ENCODE results near the gene ITGB5.

DNA sequence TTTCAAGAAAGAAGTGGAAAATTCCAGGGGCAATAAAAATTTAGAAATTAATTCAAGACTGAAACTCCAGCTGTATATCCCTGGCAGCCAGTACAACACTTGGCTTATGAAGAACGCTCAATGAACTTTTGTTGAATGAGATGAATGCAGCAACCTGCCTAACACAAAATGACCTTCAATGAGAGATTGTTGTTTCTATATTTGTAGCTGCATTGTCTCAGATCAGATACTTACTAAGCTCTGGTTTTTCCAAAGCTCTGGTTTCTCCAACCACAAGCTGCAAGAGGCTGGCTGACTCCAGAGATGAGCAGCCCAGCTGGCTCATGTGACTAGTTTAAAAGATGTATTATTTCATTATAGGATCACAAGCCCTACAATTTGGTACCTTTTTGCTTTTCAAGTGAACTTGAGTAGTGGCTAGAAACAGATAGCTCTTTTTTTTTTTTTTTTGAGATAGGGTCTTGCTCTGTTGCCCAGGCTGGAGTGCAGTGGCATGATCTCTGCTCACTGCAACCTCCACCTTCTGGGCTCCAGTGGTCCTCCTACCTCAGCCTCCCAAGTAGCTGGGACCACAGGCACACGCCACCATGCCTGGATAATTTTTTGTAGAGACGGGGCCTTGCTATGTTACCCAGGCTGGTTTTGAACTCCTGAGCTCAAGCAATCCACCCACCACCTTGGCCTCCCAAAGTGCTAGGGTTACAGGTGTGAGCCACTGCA is 99.5 kb downstream of the ITGB5 start:
- TF ChIP-seq, protein P1, sequence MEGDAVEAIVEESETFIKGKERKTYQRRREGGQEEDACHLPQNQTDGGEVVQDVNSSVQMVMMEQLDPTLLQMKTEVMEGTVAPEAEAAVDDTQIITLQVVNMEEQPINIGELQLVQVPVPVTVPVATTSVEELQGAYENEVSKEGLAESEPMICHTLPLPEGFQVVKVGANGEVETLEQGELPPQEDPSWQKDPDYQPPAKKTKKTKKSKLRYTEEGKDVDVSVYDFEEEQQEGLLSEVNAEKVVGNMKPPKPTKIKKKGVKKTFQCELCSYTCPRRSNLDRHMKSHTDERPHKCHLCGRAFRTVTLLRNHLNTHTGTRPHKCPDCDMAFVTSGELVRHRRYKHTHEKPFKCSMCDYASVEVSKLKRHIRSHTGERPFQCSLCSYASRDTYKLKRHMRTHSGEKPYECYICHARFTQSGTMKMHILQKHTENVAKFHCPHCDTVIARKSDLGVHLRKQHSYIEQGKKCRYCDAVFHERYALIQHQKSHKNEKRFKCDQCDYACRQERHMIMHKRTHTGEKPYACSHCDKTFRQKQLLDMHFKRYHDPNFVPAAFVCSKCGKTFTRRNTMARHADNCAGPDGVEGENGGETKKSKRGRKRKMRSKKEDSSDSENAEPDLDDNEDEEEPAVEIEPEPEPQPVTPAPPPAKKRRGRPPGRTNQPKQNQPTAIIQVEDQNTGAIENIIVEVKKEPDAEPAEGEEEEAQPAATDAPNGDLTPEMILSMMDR (IDR thresholded peaks at IDR 0.05): no peak
- no peak for TF ChIP-seq POLR2A (IDR thresholded peaks at IDR 0.05)

Data from right lobe of liver (tissue), 4 donors.